Stomach (tissue), 9 donors: ENCODE data around the gene INKA2. TPM values are rescaled to one million over a fixed set of nuclear protein-coding genes. Genes with fewer than 3 reads are reported as not detected.

Experiments used
- DNase-seq, 2 donors: peaks; one replicate each; pipeline versions ENCODE4 v3.0.0 to v3.0.0-alpha.2; 2013 to 2019
- H3K27ac ChIP-seq, 5 donors: fragments of 200-600 bp in 4 of 5; sonication (generic) in 4 of 5; one replicate each; pipeline ENCODE4 v1.5.1; 2013 to 2019; ENCODE audit warnings: mild to moderate bottlenecking in 1 of 5, moderate library complexity in 1 of 5
- H3K27me3 ChIP-seq, 3 donors: fragments of 200-600 bp; sonication (generic); one replicate each; pipeline ENCODE4 v1.5.1; 2017 to 2019; ENCODE audit warnings: mixed run types in 1 of 3
- H3K36me3 ChIP-seq, 4 donors: fragments of 200-600 bp; sonication (generic); 1 replicate in 3 of 4; 2 replicates in 1 of 4; pipeline ENCODE4 v1.5.1; 2016 to 2019
- H3K4me1 ChIP-seq, 4 donors: fragments of 200-600 bp; sonication (generic); one replicate each; pipeline ENCODE4 v1.5.1; 2016 to 2019
- H3K4me3 ChIP-seq, 4 donors: fragments of 200-600 bp; sonication (generic) in 3 of 4; one replicate each; pipeline ENCODE4 v1.5.1; 2016 to 2019; ENCODE audit warnings: mild to moderate bottlenecking in 1 of 4
- H3K9me3 ChIP-seq, 4 donors: fragments of 200-600 bp; sonication (generic); one replicate each; pipeline ENCODE4 v1.5.1; 2016 to 2019
- EP300 ChIP-seq: sonication (generic); formaldehyde crosslinking; IDR thresholded peaks from one replicate; pipeline ENCODE4 v1.6.1; 2017; ENCODE audit warnings: antibody characterized with exemption
- POLR2A ChIP-seq, 4 donors: fragments of 450-650 bp; IDR thresholded peaks; one replicate each; pipeline ENCODE4 v1.6.1; 2016; ENCODE audit warnings: antibody characterized with exemption in 4 of 4, control low read depth in 2 of 4, mild to moderate bottlenecking in 1 of 4, moderate library complexity in 1 of 4
- POLR2AphosphoS5 ChIP-seq, 3 donors: sonication (generic); formaldehyde crosslinking; IDR thresholded peaks; one replicate each; pipeline ENCODE4 v1.6.1; 2016; ENCODE audit warnings: antibody characterized with exemption in 3 of 3
- WGBS, 5 donors: extraction: QIAGEN DNeasy Blood & Tissue Kit in 3 of 5; methylation state at CpG; one replicate each; pipeline versions ENCODE4 v1.1.5 to v1.1.7; 2013 to 2018; 5-methylcytosine and 5-hydroxymethylcytosine counted together
- intact Hi-C: fragments of 100-400 bp; cut with DNase I; formaldehyde crosslinking; loops from one replicate; pipeline ENCODE4 v1.15.1; 2023; ENCODE audit warnings: low total_unique reads
- polyA plus RNA-seq, 3 donors: library from polyadenylated mRNA; stranded (reverse); fragments of 200-250 nt; gene quantifications; one replicate each; pipeline ENCODE4 v1.2.3, GENCODE V29; 2013
- total RNA-seq, 5 donors: library from RNA; depleted of rRNA; stranded (reverse); fragments of >200 nt; gene quantifications; one replicate each; pipeline versions ENCODE4 v1.1.0 to v1.2.3, GENCODE V29; 2014 to 2016
- TF ChIP-seq, protein P1 (sequence below), 7 experiments: fragments of 450-650 bp in 4 of 7; fragments of 200-600 bp in 3 of 7; sonication (generic) in 3 of 7; IDR thresholded peaks; one replicate each; pipeline ENCODE4 v1.5.1; 2016 to 2019; ENCODE audit warnings: antibody characterized with exemption in 7 of 7, control low read depth in 2 of 7, mild to moderate bottlenecking in 1 of 7
- donor health status: healthy with polysubstance abuse.
- donor health status: Bipolar disorder and iron deficiency.
- donor health status: healthy.

INKA2 gene
- total and polyA plus RNA-seq, 8 donors = 1.0 to 6.1 (median 3.2) TPM

DNA sequence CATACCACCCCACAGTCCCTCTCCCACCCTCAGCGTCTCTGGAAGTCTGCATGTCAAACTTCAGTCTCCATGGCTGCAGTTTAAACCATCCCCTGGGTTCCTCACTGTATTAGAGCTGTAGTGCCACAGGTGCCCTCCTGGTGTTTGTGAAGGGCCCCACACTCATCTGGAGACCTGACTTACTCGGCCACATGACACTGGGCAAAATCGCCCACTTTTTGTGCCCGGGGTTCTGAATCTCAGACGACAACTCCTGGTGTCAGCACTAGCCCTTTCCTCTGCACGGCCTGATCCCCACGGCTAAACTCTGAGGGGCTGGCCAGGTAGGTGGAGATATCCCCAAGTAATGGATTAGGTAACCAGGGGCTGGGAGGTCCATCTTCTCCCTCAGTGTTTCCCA is 6.5 kb downstream of the INKA2 start:
- H3K9me3 ChIP-seq = no peaks in the 10 kb centered on the region
- peak overlapping the region in 4 of 5 donors; percentile 72 to 81 (median 77) for H3K27ac ChIP-seq
- intact Hi-C loops = no loop called here
- TF ChIP-seq, protein P1, sequence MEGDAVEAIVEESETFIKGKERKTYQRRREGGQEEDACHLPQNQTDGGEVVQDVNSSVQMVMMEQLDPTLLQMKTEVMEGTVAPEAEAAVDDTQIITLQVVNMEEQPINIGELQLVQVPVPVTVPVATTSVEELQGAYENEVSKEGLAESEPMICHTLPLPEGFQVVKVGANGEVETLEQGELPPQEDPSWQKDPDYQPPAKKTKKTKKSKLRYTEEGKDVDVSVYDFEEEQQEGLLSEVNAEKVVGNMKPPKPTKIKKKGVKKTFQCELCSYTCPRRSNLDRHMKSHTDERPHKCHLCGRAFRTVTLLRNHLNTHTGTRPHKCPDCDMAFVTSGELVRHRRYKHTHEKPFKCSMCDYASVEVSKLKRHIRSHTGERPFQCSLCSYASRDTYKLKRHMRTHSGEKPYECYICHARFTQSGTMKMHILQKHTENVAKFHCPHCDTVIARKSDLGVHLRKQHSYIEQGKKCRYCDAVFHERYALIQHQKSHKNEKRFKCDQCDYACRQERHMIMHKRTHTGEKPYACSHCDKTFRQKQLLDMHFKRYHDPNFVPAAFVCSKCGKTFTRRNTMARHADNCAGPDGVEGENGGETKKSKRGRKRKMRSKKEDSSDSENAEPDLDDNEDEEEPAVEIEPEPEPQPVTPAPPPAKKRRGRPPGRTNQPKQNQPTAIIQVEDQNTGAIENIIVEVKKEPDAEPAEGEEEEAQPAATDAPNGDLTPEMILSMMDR (IDR thresholded peaks at IDR 0.05) = no peak
- TF ChIP-seq EP300 (no peak), POLR2AphosphoS5 (IDR thresholded peaks at IDR 0.05) (no peak), POLR2A (IDR thresholded peaks at IDR 0.05) (no peak)
- H3K36me3 ChIP-seq = peaks cover 0 to under 1% (median 0%) of the 10 kb centered on the region in 4 donors
- peaks cover 32 to 87% (median 62%) of the 10 kb centered on the region in 4 donors for H3K4me1 ChIP-seq
- H3K27me3 ChIP-seq = no peaks in the 10 kb centered on the region
- 85 to 96% (median 91%) methylated on average over 7 of the region's 7 CpGs for WGBS, 5 donors
- no peak overlapping the region for H3K4me3 ChIP-seq
- DNase-seq = no peak

DNA sequence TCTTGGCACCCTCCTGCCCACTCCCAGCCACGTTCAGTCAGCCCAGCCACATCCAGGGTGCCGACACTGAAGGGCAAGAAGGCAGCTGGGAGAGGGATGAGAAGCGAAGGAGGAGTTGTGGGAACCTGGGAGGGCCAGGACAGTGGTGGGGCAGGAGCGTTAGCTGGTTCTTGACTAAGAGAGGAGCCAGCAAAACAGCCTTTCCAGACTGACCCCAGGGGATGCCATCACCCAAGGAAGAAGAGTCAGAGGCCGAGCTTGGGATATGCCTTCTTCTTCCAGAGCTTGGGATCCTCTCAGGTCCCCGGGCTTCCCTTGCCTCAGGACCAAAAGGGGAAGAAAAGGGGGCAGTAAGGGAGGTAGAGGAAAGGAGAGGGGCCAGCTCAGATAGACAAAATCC is 7.2 kb downstream of the INKA2 start:
- DNase-seq = no peak

DNA sequence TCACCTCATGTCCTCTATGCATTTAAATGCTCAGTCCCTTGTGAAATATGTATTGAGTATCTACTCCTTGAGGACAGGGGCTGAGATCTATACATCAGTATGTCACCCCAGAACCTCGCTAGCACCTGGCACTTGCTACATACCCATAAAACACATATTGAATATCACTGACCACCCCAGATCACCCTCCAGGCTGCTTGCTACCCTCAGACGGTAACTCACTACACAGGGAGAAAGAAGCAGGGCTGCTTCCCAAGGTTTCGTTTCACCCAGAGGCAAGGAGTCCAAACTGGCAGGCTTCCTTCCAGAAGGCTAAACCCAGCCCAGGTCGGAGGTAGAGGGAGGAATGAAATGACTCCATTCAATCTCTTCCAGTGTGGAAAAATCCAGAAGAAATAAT is 8.5 kb downstream of the INKA2 start:
- WGBS, 5 donors = 52 to 75% (median 62%) methylated on average over 4 of the region's 4 CpGs
- H3K4me1 ChIP-seq = peaks cover 24 to 73% (median 46%) of the 10 kb centered on the region in 4 donors
- no peak for DNase-seq
- H3K27ac ChIP-seq = peak overlapping the region in 2 of 5 donors; percentile 26 to 32
- H3K27me3 ChIP-seq = no peaks in the 10 kb centered on the region
- H3K36me3 ChIP-seq = peaks cover 0 to 15% (median 10%) of the 10 kb centered on the region in 4 donors
- no peaks in the 10 kb centered on the region for H3K9me3 ChIP-seq
- TF ChIP-seq EP300 (no peak), POLR2A (IDR thresholded peaks at IDR 0.05) (no peak), POLR2AphosphoS5 (IDR thresholded peaks at IDR 0.05) (no peak)
- TF ChIP-seq, protein P1 (IDR thresholded peaks at IDR 0.05) = no peak
- intact Hi-C loops = no loop called here
- H3K4me3 ChIP-seq = no peak overlapping the region

More for the DNA sequence above, 7.2 kb downstream of the INKA2 start:
- Histone ChIP-seq H3K9me3 (no peaks in the 10 kb centered on the region), H3K4me1 (peaks cover 26 to 80% (median 55%) of the 10 kb centered on the region in 4 donors), H3K36me3 (peaks cover 0 to 8% (median 6%) of the 10 kb centered on the region in 4 donors), H3K27me3 (no peaks in the 10 kb centered on the region), H3K4me3 (no peak overlapping the region), H3K27ac (no peak overlapping the region)
- TF ChIP-seq POLR2A (IDR thresholded peaks at IDR 0.05) = no peak
- TF ChIP-seq POLR2AphosphoS5 (IDR thresholded peaks at IDR 0.05) = no peak
- TF ChIP-seq EP300 = no peak
- TF ChIP-seq, protein P1 (IDR thresholded peaks at IDR 0.05) = no peak
- WGBS, 5 donors = 74 to 84% (median 82%) methylated on average over 6 of the region's 6 CpGs
- intact Hi-C loops = no loop called here

DNA sequence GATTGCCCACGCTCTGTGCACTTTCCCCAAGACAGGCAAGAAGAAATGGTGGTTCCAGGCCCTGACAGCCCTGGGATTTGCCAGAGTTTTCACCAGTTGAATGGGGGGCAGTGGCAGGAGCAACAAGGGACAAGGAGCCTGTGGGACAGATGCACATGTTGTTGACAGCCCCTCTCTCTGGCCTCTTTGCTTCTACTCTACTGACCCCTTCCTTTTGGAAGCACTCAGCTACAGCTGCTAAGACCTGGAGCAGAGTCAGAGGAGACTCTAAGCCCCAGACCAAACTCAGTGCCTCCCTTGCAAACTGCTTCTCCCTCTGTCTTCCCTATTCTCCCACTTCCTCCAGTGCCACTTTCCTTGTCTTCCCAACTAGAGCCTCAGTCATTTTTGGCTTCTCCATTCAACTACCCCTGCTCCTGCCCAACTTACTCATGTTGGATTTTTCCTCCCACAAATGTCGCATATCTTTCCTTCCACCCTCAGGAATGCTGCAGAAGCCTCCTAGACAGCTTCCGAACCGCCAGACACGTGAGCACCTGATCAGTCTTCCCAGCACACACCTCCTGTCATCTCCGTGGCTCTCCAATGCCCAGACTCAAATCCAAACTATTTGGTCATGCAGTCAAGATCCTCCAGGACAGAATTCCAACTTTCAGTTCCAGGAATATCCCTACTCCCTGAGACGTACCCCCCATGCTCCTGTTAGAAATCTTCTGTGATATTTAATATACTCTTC is 9.1 kb downstream of the INKA2 start:
- Histone ChIP-seq H3K9me3 (no peaks in the 10 kb centered on the region), H3K27ac (peak overlapping the region in 2 of 5 donors; percentile 26 to 32), H3K27me3 (no peaks in the 10 kb centered on the region), H3K4me3 (no peak overlapping the region), H3K36me3 (peaks cover 0 to 15% (median 10%) of the 10 kb centered on the region in 4 donors), H3K4me1 (peaks cover 24 to 73% (median 48%) of the 10 kb centered on the region in 4 donors)
- intact Hi-C loops = no loop called here
- TF ChIP-seq EP300 = no peak
- TF ChIP-seq POLR2A (IDR thresholded peaks at IDR 0.05) = no peak
- TF ChIP-seq POLR2AphosphoS5 (IDR thresholded peaks at IDR 0.05) = no peak
- TF ChIP-seq, protein P1 (IDR thresholded peaks at IDR 0.05) = no peak
- DNase-seq = no peak
- 72 to 85% (median 83%) methylated on average over 7 of the region's 7 CpGs for WGBS, 5 donors
